ENCODE results near the gene GDF9.

GRCh38 chr5:132821791-132822190 lies 44.5 kb downstream of the GDF9 start:
- TF ChIP-seq CTCF (IDR thresholded peaks at IDR 0.05) (no peak), POLR2A (IDR thresholded peaks at IDR 0.05) (no peak)
